Neural progenitor cell (in vitro differentiated cells): ENCODE measurements around the gene CHRNE. TPM values are rescaled to one million over a fixed set of nuclear protein-coding genes. Genes with fewer than 3 reads are reported as not detected.

Experiments used
- DNase-seq: peaks from one replicate; pipeline ENCODE4 v3.0.0-alpha.2; 2016; ENCODE audit warnings: low spot score
- H2AFZ ChIP-seq: fragments of 200-600 bp; sonication (generic); replicated peaks from 2 replicates; pipeline ENCODE4 v1.6.1; 2016; ENCODE audit warnings: antibody characterized with exemption
- H3F3A ChIP-seq: fragments of 200-600 bp; sonication (generic); 2 replicates; pipeline ENCODE4 v1.6.1; 2016; ENCODE audit warnings: antibody characterized with exemption, low read depth
- H3K27ac ChIP-seq: fragments of 200-600 bp; sonication (generic); 2 replicates; pipeline ENCODE4 v1.5.1; 2016; ENCODE audit warnings: mild to moderate bottlenecking
- H3K27me3 ChIP-seq: fragments of 200-600 bp; sonication (generic); 2 replicates; pipeline ENCODE4 v1.6.1; 2016; ENCODE audit warnings: mild to moderate bottlenecking, moderate library complexity
- H3K36me3 ChIP-seq: fragments of 200-600 bp; sonication (generic); 2 replicates; pipeline ENCODE4 v1.5.1; 2016
- H3K4me1 ChIP-seq: fragments of 200-600 bp; sonication (generic); 2 replicates; pipeline ENCODE4 v1.6.1; 2016; ENCODE audit warnings: mixed run types
- H3K4me2 ChIP-seq: fragments of 200-600 bp; sonication (generic); 2 replicates; pipeline ENCODE4 v1.6.1; 2016
- H3K4me3 ChIP-seq: fragments of 200-600 bp; sonication (generic); 2 replicates; pipeline ENCODE4 v1.5.1; 2016
- H3K79me2 ChIP-seq: fragments of 200-600 bp; sonication (generic); 2 replicates; pipeline ENCODE4 v1.6.1; 2016; ENCODE audit warnings: low read depth
- H3K9ac ChIP-seq: fragments of 200-600 bp; sonication (generic); 2 replicates; pipeline ENCODE4 v1.6.1; 2016
- H3K9me3 ChIP-seq: fragments of 200-600 bp; sonication (generic); 2 replicates; pipeline ENCODE4 v1.5.1; 2016; ENCODE audit warnings: low read depth
- H4K20me1 ChIP-seq: fragments of 200-600 bp; sonication (generic); 2 replicates; pipeline ENCODE4 v1.6.1; 2016; ENCODE audit warnings: low read depth
- H3K27ac Mint-ChIP-seq: 3 replicates; pipeline ENCODE4 v1.8.0; 2021; ENCODE audit warnings: mixed read lengths
- H3K27me3 Mint-ChIP-seq: 2 replicates; pipeline ENCODE4 v1.8.0; 2022; ENCODE audit warnings: low read depth, mild to moderate bottlenecking, inconsistent platforms, moderate library complexity, mixed read lengths; ENCODE audit not compliant: insufficient read depth
- H3K36me3 Mint-ChIP-seq: 3 replicates; pipeline ENCODE4 v1.8.0; 2021; ENCODE audit warnings: mixed read lengths
- H3K4me1 Mint-ChIP-seq: 3 replicates; pipeline ENCODE4 v1.8.0; 2021; ENCODE audit warnings: mixed read lengths
- H3K4me3 Mint-ChIP-seq: 3 replicates; pipeline ENCODE4 v1.8.0; 2021; ENCODE audit warnings: mild to moderate bottlenecking, moderate library complexity, mixed read lengths
- H3K9me3 Mint-ChIP-seq: 3 replicates; pipeline ENCODE4 v1.8.0; 2020; ENCODE audit warnings: mixed read lengths
- CTCF ChIP-seq: fragments of 200-600 bp; sonication (generic); IDR thresholded peaks from 2 replicates; pipeline ENCODE4 v1.5.1; 2017; ENCODE audit warnings: antibody characterized with exemption, mild to moderate bottlenecking
- EZH2 ChIP-seq: fragments of 200-600 bp; sonication (generic); IDR thresholded peaks from 2 replicates; pipeline ENCODE4 v1.6.1; 2017; ENCODE audit warnings: antibody characterized with exemption, mild to moderate bottlenecking, moderate library complexity
- EZH2phosphoT487 ChIP-seq: fragments of 200-600 bp; sonication (generic); IDR thresholded peaks from 2 replicates; pipeline ENCODE4 v1.6.1; 2017; ENCODE audit warnings: antibody characterized with exemption
- total RNA-seq: library from RNA; depleted of rRNA; stranded (reverse); fragments of >200 nt; gene quantifications from 2 replicates; pipeline ENCODE4 v1.2.3, GENCODE V29; 2015; ENCODE audit warnings: low replicate concordance

Gene CHRNE
- total RNA-seq, 1 donor from 2014 or later = not detected

- H3F3A ChIP-seq = peaks cover 10% of the 10 kb centered on the region
- H3K27me3 ChIP-seq = peaks cover 21% of the 10 kb centered on the region
- peaks cover 11% of the 10 kb centered on the region for H3K36me3 Mint-ChIP-seq
Observed at GRCh38 chr17:4897198-4897687, 5.7 kb downstream of the CHRNE start.

GRCh38 chr17:4896332-4897197 lies 6.3 kb downstream of the CHRNE start:
- no peak for DNase-seq
- H3K9me3 Mint-ChIP-seq = no peaks in the 10 kb centered on the region

More at GRCh38 chr17:4897198-4897687, 5.7 kb downstream of the CHRNE start:
- no peak overlapping the region for H3K4me3 ChIP-seq
- Mint-ChIP-seq H3K4me3 (peak overlapping the region; percentile 33), H3K9me3 (no peaks in the 10 kb centered on the region), H3K27ac (no peak overlapping the region), H3K27me3 (peaks cover 11% of the 10 kb centered on the region), H3K4me1 (peaks cover 2% of the 10 kb centered on the region)
- TF ChIP-seq CTCF = no peak
- TF ChIP-seq EZH2phosphoT487 = no peak
- no peak for TF ChIP-seq EZH2
- no peak for DNase-seq
- H2AFZ ChIP-seq = no peak overlapping the region
- H3K36me3 ChIP-seq = no peaks in the 10 kb centered on the region
- no peak overlapping the region for H3K9ac ChIP-seq
- no peaks in the 10 kb centered on the region for H3K79me2 ChIP-seq
- no peaks in the 10 kb centered on the region for H3K4me1 ChIP-seq
- no peak overlapping the region for H3K27ac ChIP-seq
- H4K20me1 ChIP-seq = no peaks in the 10 kb centered on the region
- H3K9me3 ChIP-seq = no peaks in the 10 kb centered on the region
- H3K4me2 ChIP-seq = no peak overlapping the region

GRCh38 chr17:4895657-4896331 lies 7.1 kb downstream of the CHRNE start:
- DNase-seq = peak; percentile 36
- TF ChIP-seq EZH2 = no peak
- TF ChIP-seq CTCF = peak; percentile 19
- no peaks in the 10 kb centered on the region for H3K79me2 ChIP-seq
- H4K20me1 ChIP-seq = no peaks in the 10 kb centered on the region
- H3K9ac ChIP-seq = no peak overlapping the region
- peaks cover 11% of the 10 kb centered on the region for H3K36me3 Mint-ChIP-seq
- H3K4me1 Mint-ChIP-seq = peaks cover 2% of the 10 kb centered on the region
- no peaks in the 10 kb centered on the region for H3K36me3 ChIP-seq
- no peaks in the 10 kb centered on the region for H3K4me1 ChIP-seq
- no peak overlapping the region for H3K4me3 Mint-ChIP-seq
- no peaks in the 10 kb centered on the region for H3K9me3 ChIP-seq
- no peak overlapping the region for H3K27ac ChIP-seq
- no peak overlapping the region for H3K4me3 ChIP-seq
- H3F3A ChIP-seq = peaks cover 10% of the 10 kb centered on the region
- no peaks in the 10 kb centered on the region for H3K9me3 Mint-ChIP-seq
- no peak overlapping the region for H2AFZ ChIP-seq
- peaks cover 20% of the 10 kb centered on the region for H3K27me3 ChIP-seq
- H3K4me2 ChIP-seq = no peak overlapping the region
- no peak overlapping the region for H3K27ac Mint-ChIP-seq
- H3K27me3 Mint-ChIP-seq = peaks cover 11% of the 10 kb centered on the region

More at GRCh38 chr17:4896332-4897197, 6.3 kb downstream of the CHRNE start:
- H3K36me3 ChIP-seq = no peaks in the 10 kb centered on the region
- no peak overlapping the region for H2AFZ ChIP-seq
- H3K4me2 ChIP-seq = no peak overlapping the region
- no peaks in the 10 kb centered on the region for H3K9me3 ChIP-seq
- TF ChIP-seq EZH2phosphoT487 = no peak
- TF ChIP-seq EZH2 = no peak
- TF ChIP-seq CTCF = no peak
- no peaks in the 10 kb centered on the region for H4K20me1 ChIP-seq
- peaks cover 21% of the 10 kb centered on the region for H3K27me3 ChIP-seq
- peaks cover 2% of the 10 kb centered on the region for H3K4me1 Mint-ChIP-seq
- H3K4me3 Mint-ChIP-seq = no peak overlapping the region
- peaks cover 11% of the 10 kb centered on the region for H3K27me3 Mint-ChIP-seq
- H3K4me1 ChIP-seq = no peaks in the 10 kb centered on the region
- no peak overlapping the region for H3K9ac ChIP-seq
- no peak overlapping the region for H3K4me3 ChIP-seq
- no peak overlapping the region for H3K27ac Mint-ChIP-seq
- H3K27ac ChIP-seq = no peak overlapping the region
- H3F3A ChIP-seq = peaks cover 10% of the 10 kb centered on the region
- H3K36me3 Mint-ChIP-seq = peaks cover 11% of the 10 kb centered on the region
- no peaks in the 10 kb centered on the region for H3K79me2 ChIP-seq
